ENCODE data around the gene CCNB2.

GRCh38 chr15:59060348-59060747 lies 44.6 kb upstream of the CCNB2 start:
- TF ChIP-seq CTCF (IDR thresholded peaks at IDR 0.05; ENCODE audit: low read depth, low read length) (no peak), EZH2phosphoT487 (IDR thresholded peaks at IDR 0.05; ENCODE audit: low read depth) (no peak)
